Measurements from ENCODE around the gene COPZ2. TPM values are rescaled to one million over a fixed set of nuclear protein-coding genes. Genes with fewer than 3 reads are reported as not detected.

COPZ2 gene
- total RNA-seq, 2 donors from 2014 or later: 7.0 to 43.5 TPM

DNA sequence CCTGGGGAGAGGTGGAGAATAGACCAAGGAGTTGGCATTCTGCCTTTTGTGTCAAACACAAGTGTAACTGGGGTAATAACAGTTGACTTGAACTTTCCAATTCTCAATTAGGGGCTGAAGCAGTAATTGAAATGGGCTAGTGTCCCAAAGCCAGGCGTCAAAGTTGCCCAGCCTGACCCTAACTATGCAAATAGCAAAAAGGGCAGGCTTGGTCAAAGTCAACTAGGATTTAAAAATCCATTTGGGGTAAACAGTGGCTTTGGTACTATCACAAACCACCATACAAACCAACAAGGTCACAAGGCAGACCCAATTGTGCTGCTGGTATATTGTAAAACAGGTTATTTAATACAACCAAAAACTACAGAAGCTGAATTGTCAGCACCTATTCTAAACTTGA lies 28.6 kb upstream of the COPZ2 start:
- intact Hi-C loops (cut with DNase I): no loop called here
- peaks cover 0 to 17% of the 10 kb centered on the region in 2 donors for H3K36me3 ChIP-seq (replicated peaks in 1 of 2; ENCODE audit: insufficient read depth in 1 of 2, low read depth in 2 of 2)
- H3K4me3 ChIP-seq: no peak overlapping the region
- H3K27ac ChIP-seq: no peak overlapping the region
- 31 to 53% methylated on average over 1 of the region's 1 CpG for WGBS, 2 donors
- no peaks in the 10 kb centered on the region for H3K27me3 ChIP-seq
- H3K4me1 ChIP-seq: peaks cover 12% of the 10 kb centered on the region
- H3K9me3 ChIP-seq: no peaks in the 10 kb centered on the region
- DNase-seq: no peak
- TF ChIP-seq, protein P1, sequence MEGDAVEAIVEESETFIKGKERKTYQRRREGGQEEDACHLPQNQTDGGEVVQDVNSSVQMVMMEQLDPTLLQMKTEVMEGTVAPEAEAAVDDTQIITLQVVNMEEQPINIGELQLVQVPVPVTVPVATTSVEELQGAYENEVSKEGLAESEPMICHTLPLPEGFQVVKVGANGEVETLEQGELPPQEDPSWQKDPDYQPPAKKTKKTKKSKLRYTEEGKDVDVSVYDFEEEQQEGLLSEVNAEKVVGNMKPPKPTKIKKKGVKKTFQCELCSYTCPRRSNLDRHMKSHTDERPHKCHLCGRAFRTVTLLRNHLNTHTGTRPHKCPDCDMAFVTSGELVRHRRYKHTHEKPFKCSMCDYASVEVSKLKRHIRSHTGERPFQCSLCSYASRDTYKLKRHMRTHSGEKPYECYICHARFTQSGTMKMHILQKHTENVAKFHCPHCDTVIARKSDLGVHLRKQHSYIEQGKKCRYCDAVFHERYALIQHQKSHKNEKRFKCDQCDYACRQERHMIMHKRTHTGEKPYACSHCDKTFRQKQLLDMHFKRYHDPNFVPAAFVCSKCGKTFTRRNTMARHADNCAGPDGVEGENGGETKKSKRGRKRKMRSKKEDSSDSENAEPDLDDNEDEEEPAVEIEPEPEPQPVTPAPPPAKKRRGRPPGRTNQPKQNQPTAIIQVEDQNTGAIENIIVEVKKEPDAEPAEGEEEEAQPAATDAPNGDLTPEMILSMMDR (IDR thresholded peaks at IDR 0.05): no peak
- no peak for TF ChIP-seq POLR2A (IDR thresholded peaks at IDR 0.05)
- no peak for ATAC-seq

DNA sequence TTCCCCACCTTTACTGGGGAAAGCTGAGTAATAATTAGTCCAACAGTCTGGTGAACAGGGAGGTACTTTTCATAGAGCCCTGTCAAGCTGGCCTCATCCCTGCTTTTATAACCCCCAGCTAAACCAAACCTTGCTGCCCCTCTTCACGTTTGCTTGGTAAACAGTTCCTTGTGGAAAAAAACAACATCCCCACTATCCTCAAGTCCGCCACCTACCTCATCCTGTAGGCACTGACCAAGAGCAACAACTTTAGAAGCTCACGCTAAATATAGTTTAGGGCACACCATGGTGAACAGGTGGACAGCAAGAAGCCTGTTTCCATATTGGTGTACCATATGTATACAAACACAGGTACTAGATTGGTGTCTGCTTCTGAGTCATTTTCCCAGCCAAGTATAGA lies 27.0 kb upstream of the COPZ2 start:
- Histone ChIP-seq H3K27me3 (no peaks in the 10 kb centered on the region), H3K36me3 (replicated peaks in 1 of 2; ENCODE audit: insufficient read depth in 1 of 2, low read depth in 2 of 2) (peaks cover 0 to 17% of the 10 kb centered on the region in 2 donors), H3K27ac (no peak overlapping the region), H3K4me3 (no peak overlapping the region), H3K4me1 (peaks cover 12% of the 10 kb centered on the region), H3K9me3 (no peaks in the 10 kb centered on the region)
- DNase-seq (no peak), ATAC-seq (no peak)
- TF ChIP-seq, protein P1 (IDR thresholded peaks at IDR 0.05): no peak
- TF ChIP-seq POLR2A (IDR thresholded peaks at IDR 0.05): no peak
- WGBS, 2 donors: 69 to 82% methylated on average over 3 of the region's 3 CpGs
- intact Hi-C loops (cut with DNase I): no loop called here

DNA sequence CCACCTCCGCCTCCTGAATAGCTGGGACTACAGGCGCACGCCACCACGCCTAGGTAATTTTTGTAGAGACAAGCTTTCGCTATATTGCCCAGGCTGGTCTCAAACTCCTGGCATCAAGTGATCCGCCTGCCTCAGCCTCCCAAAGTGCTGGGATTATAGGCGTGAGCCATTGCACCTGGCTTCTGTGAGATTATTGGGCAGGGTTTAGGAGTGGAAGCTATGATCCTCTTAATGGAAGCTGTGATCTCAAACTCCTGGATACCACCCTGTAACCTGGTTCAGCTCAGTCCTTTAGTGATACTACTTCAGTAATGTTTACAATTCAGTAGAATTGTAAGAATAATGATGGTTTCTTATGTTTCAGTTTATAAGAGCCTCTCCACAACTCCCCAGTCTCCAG lies 24.7 kb upstream of the COPZ2 start:
- Histone ChIP-seq H3K27ac (no peak overlapping the region), H3K36me3 (replicated peaks in 1 of 2; ENCODE audit: insufficient read depth in 1 of 2, low read depth in 2 of 2) (peaks cover 0 to 33% of the 10 kb centered on the region in 2 donors), H3K27me3 (no peaks in the 10 kb centered on the region), H3K4me1 (peaks cover 12% of the 10 kb centered on the region), H3K4me3 (no peak overlapping the region), H3K9me3 (no peaks in the 10 kb centered on the region)
- no peak for DNase-seq
- no peak for ATAC-seq
- 87 to 91% methylated on average over 3 to 7 of the region's 7 CpGs for WGBS, 2 donors
- intact Hi-C loops (cut with DNase I): no loop called here
- TF ChIP-seq POLR2A (IDR thresholded peaks at IDR 0.05): no peak
- TF ChIP-seq, protein P1 (IDR thresholded peaks at IDR 0.05): no peak

DNA sequence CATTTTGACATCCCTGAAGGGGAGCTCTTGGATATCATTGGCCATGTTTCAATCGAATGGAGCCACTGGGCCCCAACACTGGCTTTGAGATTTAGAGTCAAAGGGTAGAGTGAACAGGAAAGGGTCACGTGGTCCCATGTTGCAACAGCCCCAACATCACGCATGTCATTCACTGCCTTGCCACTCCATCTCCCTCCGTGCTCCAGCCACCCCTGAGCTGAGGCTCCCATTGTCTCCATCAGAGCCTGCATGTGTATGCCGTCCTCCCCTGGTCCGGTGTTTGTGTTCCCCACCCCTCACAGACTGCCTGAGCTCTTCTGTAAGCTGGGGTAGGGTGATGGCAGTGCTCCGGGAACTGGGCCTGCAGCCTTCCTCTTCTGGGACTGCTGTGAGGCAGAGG lies 22.7 kb upstream of the COPZ2 start:
- peaks cover 0 to 39% of the 10 kb centered on the region in 2 donors for H3K36me3 ChIP-seq (replicated peaks in 1 of 2; ENCODE audit: insufficient read depth in 1 of 2, low read depth in 2 of 2)
- no peak for ATAC-seq
- no peak overlapping the region for H3K27ac ChIP-seq

More for the DNA sequence above, 22.7 kb upstream of the COPZ2 start:
- DNase-seq: no peak
- Histone ChIP-seq H3K4me1 (peaks cover 11% of the 10 kb centered on the region), H3K4me3 (no peak overlapping the region), H3K9me3 (no peaks in the 10 kb centered on the region), H3K27me3 (no peaks in the 10 kb centered on the region)
- 61 to 93% methylated on average over 4 to 7 of the region's 7 CpGs for WGBS, 2 donors
- intact Hi-C loops (cut with DNase I): no loop called here
- TF ChIP-seq, protein P1 (IDR thresholded peaks at IDR 0.05): no peak
- no peak for TF ChIP-seq POLR2A (IDR thresholded peaks at IDR 0.05)
